COLO668 (cell line): Measurements from ENCODE around the gene ADCY1.

Source experiments
- DNase-seq: peaks from one replicate; lab custom pipeline; 2025; ENCODE audit not compliant: unreplicated experiment; lab: John Stamatoyannopoulos, UW

ADCY1 gene

GRCh38 chr7:45576249-45576929 lies 2.2 kb downstream of the ADCY1 start:
- peak; percentile 43 for DNase-seq

GRCh38 chr7:45578022-45578421 lies 3.9 kb downstream of the ADCY1 start:
- DNase-seq, result peak; percentile 31

- no peak for DNase-seq
These were observed 4.3 kb downstream of the ADCY1 start for GRCh38 chr7:45578467-45578866.

- DNase-seq, result no peak
These were observed 5.2 kb downstream of the ADCY1 start for GRCh38 chr7:45579391-45579801.

GRCh38 chr7:45580053-45580872 lies 6.1 kb downstream of the ADCY1 start:
- peak; percentile 82 for DNase-seq

- DNase-seq, result no peak
These were observed 7.2 kb downstream of the ADCY1 start for GRCh38 chr7:45581271-45581780.

- no peak for DNase-seq
These were observed 8.1 kb downstream of the ADCY1 start for GRCh38 chr7:45582136-45582749.

GRCh38 chr7:45582868-45583277 lies 8.7 kb downstream of the ADCY1 start:
- DNase-seq, result no peak

- DNase-seq, result no peak
These were observed 9.1 kb downstream of the ADCY1 start for GRCh38 chr7:45583296-45583695.

GRCh38 chr7:45584261-45585210 lies 10.4 kb downstream of the ADCY1 start:
- no peak for DNase-seq

- DNase-seq, result no peak
These were observed 11.5 kb downstream of the ADCY1 start for GRCh38 chr7:45585628-45586027.

- no peak for DNase-seq
These were observed 12.7 kb downstream of the ADCY1 start for GRCh38 chr7:45586542-45587520.

- DNase-seq, result no peak
These were observed 14.3 kb downstream of the ADCY1 start for GRCh38 chr7:45588466-45588865.

- no peak for DNase-seq
These were observed 14.9 kb downstream of the ADCY1 start for GRCh38 chr7:45589061-45589460.

- DNase-seq, result no peak
These were observed 15.9 kb downstream of the ADCY1 start for GRCh38 chr7:45589915-45590678.

- no peak for DNase-seq
These were observed 16.5 kb downstream of the ADCY1 start for GRCh38 chr7:45590679-45591057.

GRCh38 chr7:45591101-45591906 lies 17.1 kb downstream of the ADCY1 start:
- DNase-seq, result no peak
